GF-D8 (cell line): ENCODE results near the gene MEX3C.

Experiments used
- DNase-seq: peaks from one replicate; lab custom pipeline; 2025; lab: John Stamatoyannopoulos, UW

MEX3C gene

GRCh38 chr18:51191128-51191717, 6.3 kb downstream of the MEX3C start:
- DNase-seq, result no peak

- no peak for DNase-seq
These were observed 7.5 kb downstream of the MEX3C start for GRCh38 chr18:51190000-51190399.

GRCh38 chr18:51188024-51188701, 9.3 kb downstream of the MEX3C start:
- no peak for DNase-seq

- no peak for DNase-seq
These were observed 12.4 kb downstream of the MEX3C start for GRCh38 chr18:51185075-51185474.

GRCh38 chr18:51184091-51184457, 13.4 kb downstream of the MEX3C start:
- no peak for DNase-seq

GRCh38 chr18:51183372-51184090, 13.9 kb downstream of the MEX3C start:
- no peak for DNase-seq

GRCh38 chr18:51182824-51183223, 14.7 kb downstream of the MEX3C start:
- no peak for DNase-seq

- DNase-seq, result no peak
These were observed 25.7 kb downstream of the MEX3C start for GRCh38 chr18:51171625-51172259.

- no peak for DNase-seq
These were observed 26.3 kb downstream of the MEX3C start for GRCh38 chr18:51171223-51171622.

GRCh38 chr18:51170664-51171063, 26.8 kb downstream of the MEX3C start:
- DNase-seq, result no peak

GRCh38 chr18:51169731-51170130, 27.8 kb downstream of the MEX3C start:
- DNase-seq, result no peak

GRCh38 chr18:51168960-51169662, 28.4 kb downstream of the MEX3C start:
- no peak for DNase-seq

- DNase-seq, result no peak
These were observed 29.3 kb downstream of the MEX3C start for GRCh38 chr18:51168026-51168742.

- DNase-seq, result no peak
These were observed 32.2 kb downstream of the MEX3C start for GRCh38 chr18:51165296-51165695.

GRCh38 chr18:51164761-51165281, 32.7 kb downstream of the MEX3C start:
- DNase-seq, result no peak

GRCh38 chr18:51164342-51164741, 33.1 kb downstream of the MEX3C start:
- DNase-seq, result peak; percentile 15

- DNase-seq, result no peak
These were observed 33.9 kb downstream of the MEX3C start for GRCh38 chr18:51163543-51163942.

GRCh38 chr18:51162617-51163016, 34.9 kb downstream of the MEX3C start:
- no peak for DNase-seq

- DNase-seq, result no peak
These were observed 36.8 kb downstream of the MEX3C start for GRCh38 chr18:51160646-51161045.

- peak; percentile 18 for DNase-seq
These were observed 40.3 kb downstream of the MEX3C start for GRCh38 chr18:51157215-51157614.

GRCh38 chr18:51154431-51155063, 42.9 kb downstream of the MEX3C start:
- DNase-seq, result peak; percentile 93
